DND-41 (cell line): Measurements from ENCODE around the gene CCBE1.

Experiments used
- EZH2 ChIP-seq: IDR thresholded peaks from 3 replicates; pipeline ENCODE4 v1.6.1; 2012; ENCODE audit warnings: borderline replicate concordance, low read depth, mild to moderate bottlenecking, moderate library complexity, low read length, inconsistent platforms; ENCODE audit not compliant: severe bottlenecking
- TF ChIP-seq, protein P1 (sequence below): IDR thresholded peaks from 2 replicates; pipeline ENCODE4 v1.5.1; 2012; ENCODE audit warnings: borderline replicate concordance, low read length, moderate library complexity, mild to moderate bottlenecking; ENCODE audit not compliant: poor library complexity, severe bottlenecking; ENCODE audit errors: extremely low read depth

DNA sequence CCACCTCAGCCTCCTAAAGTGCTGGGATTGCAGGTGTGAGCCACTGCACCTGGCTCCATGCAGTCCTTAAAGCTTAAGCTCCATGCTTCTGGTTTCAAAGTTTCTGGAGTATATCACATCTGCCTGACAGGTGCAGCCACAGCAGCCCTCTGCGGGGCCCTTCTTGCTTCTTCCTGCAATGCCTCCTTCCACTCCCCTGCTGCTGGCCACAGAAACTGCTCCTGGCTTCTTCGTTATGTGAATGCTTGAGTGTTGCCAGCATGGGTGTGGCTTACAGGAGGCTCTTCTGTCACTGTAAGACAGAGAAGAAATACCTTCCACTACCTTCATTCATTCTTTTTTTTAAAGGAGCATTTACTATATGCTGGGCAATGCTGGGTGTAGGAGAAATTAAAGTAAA lies 10.1 kb upstream of the CCBE1 start:
- TF ChIP-seq, protein P1, sequence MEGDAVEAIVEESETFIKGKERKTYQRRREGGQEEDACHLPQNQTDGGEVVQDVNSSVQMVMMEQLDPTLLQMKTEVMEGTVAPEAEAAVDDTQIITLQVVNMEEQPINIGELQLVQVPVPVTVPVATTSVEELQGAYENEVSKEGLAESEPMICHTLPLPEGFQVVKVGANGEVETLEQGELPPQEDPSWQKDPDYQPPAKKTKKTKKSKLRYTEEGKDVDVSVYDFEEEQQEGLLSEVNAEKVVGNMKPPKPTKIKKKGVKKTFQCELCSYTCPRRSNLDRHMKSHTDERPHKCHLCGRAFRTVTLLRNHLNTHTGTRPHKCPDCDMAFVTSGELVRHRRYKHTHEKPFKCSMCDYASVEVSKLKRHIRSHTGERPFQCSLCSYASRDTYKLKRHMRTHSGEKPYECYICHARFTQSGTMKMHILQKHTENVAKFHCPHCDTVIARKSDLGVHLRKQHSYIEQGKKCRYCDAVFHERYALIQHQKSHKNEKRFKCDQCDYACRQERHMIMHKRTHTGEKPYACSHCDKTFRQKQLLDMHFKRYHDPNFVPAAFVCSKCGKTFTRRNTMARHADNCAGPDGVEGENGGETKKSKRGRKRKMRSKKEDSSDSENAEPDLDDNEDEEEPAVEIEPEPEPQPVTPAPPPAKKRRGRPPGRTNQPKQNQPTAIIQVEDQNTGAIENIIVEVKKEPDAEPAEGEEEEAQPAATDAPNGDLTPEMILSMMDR: no peak
- TF ChIP-seq EZH2: no peak
